Suppressor macrophage (primary cell): ENCODE results near the gene SMIM43.
"Not testable (repeated sequence)": the region's sequence is repeated elsewhere in the genome, so short reads cannot be mapped to it uniquely, and the experiment has no call there.

ENCODE experiments used
- DNase-seq, 4 experiments: peaks; one replicate each; pipeline ENCODE4 v3.0.0-alpha.2; 2020 to 2022

Gene SMIM43

DNA sequence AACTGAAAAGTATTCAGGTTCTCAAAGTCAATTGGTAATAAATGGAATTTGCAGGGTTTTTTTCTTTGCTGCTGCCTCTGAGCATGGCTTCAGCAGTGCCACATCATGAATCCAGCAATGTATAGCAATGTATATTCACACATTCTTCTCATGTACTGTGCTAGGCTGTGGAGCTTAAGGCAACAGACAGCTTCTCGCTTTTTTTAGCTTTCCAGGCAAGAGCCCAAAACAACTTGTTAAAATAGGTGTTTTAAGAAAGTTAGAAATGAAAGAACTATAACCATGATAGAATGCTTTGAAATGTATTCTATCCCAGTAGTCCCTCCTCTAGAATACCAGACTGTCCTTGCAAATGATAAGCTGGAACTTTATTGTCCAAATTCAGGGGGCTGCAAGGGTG lies 30.4 kb downstream of the SMIM43 start:
- DNase-seq, result no peak

DNA sequence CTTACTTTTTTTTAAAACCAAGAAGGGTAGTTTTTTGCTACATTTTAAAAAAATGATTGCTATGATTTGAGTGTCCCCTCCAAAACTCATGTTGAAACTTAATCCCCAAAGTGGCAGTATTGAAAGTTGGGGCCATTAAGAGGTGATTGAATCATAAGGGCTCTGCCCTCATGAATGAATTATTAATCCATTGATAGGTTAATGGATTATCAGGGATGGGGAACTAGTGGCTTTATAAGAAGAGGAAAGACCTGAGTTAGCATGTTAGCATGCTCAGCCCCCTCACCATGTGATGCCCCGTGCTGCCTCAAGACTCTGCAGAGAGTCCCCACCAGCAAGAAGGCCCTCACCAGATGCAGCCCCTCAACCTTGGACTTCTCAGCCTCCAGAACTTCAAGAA lies 31.0 kb downstream of the SMIM43 start:
- DNase-seq, result no peak

DNA sequence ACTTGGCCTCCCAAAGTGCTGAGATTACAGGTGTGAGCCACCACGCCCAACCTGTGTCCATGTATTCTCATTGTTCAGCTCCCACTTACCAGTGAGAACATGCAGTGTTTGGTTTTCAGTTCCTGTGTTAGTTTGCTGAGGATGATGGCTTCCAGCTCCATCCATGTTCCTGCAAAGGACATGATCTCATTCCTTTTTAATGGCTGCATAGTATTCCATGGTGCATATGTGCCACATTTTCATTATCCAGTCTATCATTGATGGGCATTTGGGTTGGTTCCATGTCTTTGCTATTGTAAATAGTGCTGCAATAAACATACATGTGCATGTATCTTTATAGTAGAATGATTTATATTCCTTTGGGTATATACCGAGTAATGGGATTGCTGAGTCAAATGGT lies 35.2 kb downstream of the SMIM43 start:
- DNase-seq, result not testable (repeated sequence)

DNA sequence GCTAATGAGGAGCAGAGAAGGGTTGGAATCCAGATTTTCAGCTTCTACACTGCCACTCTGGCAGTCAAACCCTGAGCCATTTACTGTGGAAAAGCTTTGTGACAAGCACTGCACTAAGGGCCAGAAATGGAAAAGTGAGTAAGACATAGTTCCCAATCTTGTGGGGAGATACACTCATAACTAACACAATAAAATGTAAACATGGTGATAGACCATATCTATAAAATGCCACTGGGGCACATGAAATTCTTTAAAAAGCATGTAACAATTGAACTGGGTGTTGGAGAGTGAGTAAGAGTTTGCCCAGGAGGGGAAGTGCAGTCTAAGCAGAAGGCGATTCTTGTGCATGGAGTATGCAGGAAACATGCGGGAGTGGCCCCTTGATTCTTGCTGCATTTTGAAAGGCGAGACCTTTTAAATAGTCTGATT lies 36.2 kb downstream of the SMIM43 start:
- no peak for DNase-seq

DNA sequence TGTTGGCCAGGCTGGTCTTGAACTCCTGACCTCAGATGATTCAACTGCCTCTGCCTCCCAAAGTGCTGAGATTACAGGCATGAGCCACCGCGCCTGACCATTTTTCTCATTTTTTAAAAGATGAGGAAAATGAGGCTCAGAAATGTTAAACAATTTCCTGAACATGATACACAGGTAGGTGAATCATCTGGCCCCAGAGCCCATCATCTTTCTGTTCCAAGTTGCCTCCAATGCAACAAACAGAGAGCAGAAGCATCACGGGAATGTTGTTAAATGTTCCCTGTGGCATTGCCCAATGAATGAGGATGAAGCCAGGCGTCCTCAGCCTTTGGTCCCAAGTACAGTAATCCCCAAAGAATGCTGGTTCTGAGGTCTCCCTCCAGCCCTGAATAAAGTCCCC lies 36.9 kb downstream of the SMIM43 start:
- no peak for DNase-seq

DNA sequence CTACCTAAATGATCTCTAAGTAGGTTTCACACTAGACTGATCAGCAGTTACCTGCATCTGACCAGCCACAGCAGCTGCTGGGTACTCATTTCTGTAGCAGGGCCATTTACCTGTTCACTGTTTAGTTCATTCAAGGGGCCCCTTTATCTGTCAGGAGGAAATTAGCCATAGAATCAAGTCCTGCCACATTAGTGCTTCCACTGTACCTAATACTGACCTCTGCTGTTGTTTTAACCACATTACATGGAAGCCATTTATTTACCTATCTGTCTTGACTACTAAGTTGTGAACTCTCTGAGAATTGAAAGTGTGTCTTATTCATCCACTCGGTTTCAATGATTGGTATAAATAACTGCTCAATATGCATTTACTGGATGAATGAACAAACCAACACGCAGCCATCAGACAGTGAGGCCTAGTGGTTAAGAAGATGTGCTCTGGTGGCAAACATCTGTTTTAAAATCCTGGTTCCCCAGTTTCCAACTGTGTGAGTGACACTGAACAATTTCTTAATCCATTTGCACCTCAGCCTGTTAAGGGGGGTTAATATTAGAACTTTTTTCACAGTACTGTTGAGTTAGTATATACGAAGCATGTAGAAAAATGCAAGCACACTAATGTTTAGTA lies 38.2 kb downstream of the SMIM43 start:
- DNase-seq, result peak; percentile 43 to 81 (median 73)

DNA sequence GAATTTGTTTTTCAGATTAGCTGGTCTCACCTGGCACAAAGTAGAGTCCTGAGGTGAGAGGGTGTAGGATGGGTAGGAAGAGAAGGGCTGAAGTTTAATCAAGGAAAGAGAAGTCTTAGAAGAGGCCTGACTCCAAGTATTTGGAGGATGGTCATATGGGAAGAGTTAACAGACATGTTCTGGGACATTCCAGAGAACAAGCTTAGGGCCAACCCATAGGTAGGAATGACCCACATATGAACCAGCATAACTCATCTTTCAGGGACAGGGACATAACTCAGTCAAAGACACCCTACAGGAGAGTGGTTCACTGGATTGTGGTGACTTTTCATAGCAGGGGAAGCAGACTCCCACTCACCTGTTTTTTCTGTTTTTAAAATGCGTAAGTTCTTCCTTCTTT lies 40.3 kb downstream of the SMIM43 start:
- DNase-seq, result no peak

DNA sequence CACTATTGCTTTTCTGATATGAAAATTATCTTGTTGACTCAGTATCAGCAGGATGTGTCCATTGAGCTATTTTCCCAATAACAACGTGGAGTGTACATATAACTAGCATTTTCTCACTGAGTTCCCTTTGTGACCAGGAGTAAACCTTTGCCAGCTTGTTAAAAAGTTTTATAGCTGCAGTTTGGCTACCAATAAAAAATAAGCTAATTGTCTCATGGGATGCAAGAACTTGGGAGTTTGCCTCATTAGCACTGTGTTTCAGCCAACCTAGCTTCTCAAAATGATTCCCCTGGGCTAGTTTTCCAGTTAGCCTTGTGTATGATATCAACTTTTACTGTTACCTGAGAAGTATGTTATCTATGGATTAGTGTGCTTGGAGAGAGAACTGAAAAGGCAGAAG lies 43.3 kb downstream of the SMIM43 start:
- no peak for DNase-seq

DNA sequence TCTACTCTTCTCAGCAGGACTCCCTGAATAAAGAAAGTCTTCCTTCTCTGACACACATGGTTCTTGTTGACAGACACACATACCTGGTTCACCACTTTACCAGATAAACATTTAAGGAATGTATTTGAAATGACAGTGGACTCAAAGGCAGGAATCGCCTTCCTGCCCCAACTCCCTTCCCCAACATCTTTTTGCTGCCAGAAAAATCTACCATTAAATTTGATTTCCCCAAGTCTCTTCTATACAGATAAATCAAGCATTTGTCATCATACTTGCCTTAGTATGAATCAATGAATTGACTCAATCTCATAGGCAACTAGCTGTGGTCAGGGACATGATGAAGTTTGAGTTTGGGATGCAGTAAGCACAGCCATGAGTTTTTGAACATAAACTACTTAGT lies 44.9 kb downstream of the SMIM43 start:
- no peak for DNase-seq

DNA sequence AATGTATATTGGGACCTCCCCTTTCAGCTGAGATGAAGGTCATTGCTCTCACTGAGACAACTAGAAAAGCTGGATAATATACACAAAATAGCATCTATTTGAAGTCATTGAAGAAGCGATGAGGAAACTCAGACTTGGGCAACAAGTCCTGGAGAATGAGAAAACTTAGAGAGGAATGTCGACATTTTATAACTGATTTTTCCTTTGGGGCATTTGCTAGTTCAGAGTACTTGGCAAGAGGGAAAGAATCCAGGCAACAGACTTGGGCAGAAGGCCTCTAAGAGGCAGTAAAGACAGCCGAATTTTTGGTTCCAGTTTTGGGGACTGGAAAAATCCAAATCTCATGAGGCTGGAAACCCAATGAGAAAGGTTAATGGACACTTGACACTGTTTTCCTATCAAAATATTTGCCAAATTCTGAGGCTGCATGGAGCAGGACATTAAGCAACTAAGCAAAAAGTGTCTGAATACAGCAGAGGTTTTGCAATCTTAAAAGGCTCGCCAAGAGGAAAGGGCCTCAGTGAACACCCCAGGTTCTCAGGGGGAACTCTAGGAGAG lies 47.2 kb downstream of the SMIM43 start:
- no peak for DNase-seq

DNA sequence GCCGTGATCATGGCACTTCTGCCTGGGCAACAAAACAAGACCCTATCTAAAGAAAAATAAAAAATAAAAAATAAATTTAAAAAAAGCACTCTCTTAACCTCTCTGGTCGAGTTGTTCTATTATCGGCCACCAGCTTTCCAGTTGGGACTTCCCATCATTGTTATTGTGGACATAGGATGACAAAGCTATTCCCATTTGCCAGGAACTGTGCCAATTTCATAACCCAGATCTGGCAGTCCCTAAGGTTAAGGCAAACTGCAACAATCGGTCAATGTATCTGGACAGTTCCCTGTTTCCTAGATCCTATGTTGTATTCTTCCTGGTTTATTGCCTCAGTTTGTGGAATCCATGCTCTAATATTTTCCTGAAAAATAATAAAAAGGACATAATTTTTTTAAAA lies 50.4 kb downstream of the SMIM43 start:
- DNase-seq, result no peak

DNA sequence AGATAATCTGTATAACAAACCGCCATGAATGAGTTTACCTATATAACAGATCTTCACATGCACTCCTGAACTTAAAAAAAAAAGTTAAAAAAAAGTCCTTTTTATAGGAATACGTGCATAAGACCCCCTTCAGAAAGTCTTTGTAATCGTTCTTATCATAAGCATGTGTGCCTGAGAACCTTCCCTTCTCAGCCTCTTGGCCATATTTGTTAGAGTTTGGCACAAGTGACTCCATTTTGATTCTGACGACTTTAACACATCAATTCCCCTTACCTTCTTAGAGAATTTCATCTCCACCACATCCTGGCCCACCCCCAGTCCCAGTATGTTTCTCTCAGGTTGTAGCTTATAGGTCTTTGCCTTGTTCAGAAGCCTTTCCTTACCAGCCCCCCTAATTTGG lies 52.2 kb downstream of the SMIM43 start:
- no peak for DNase-seq

DNA sequence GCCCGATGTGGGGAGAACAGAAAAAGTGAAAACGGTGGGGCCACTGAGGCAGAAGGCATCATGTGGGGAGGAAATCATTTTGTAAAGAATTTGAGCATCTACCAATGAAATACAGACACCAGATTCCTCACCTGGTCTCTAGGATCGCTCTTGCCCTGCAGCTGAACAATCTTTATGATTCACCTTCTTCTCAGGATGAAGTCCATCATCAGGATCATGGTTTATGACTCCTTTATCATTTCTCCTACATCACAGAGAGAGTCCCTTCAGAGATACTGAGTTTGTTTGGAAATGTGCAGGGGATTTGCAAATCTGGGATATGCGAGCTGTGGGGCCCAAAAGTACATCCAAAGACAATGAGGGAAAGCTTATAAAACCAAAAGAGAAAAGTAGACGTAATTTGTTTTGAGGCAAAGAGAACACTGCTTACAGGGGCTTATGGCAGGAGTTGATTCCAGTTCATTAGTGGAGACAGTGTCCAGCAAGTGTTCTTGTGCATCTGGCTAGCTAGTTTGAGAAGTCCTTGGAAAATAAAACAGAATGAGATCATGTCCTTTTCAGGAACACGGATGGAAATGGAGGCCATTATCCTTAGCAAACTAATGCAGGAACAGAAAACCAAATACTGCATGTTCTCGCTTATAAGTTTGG lies 52.8 kb downstream of the SMIM43 start:
- no peak for DNase-seq

DNA sequence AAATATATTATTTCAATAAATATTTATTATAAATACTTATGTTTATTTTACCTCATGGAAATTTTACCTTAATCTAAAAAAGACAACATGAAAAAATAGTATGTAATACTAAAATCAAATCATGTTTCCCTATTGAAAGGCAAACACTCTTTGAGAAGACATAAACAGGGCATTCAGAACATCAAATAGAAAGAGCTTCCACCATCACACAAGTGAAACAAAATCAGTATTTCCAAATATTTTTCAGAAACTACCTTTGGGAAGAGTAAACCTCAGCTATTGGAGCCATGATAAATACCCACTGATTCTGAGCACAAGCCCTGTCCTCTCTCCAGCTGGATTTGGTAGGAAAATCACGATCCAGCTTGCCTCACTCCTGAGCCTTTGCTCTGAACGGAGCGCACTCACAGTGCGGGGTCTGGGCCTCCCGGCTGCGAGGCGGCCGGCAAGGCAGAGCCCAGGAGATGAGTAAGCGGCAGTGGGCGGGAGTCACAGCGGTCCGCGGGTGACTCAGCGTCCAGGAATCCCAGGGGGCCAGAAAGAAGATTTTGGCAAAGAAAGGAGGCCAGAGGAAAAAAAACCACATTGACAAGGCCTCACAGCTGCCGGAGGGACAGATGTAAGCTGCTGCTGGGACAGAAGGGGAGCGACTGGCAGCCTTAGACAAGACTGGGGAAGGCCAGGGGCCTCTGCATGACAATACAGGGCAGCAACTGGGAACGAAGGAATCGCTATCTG lies 53.5 kb downstream of the SMIM43 start:
- peak; percentile 89 to 93 (median 92) for DNase-seq

DNA sequence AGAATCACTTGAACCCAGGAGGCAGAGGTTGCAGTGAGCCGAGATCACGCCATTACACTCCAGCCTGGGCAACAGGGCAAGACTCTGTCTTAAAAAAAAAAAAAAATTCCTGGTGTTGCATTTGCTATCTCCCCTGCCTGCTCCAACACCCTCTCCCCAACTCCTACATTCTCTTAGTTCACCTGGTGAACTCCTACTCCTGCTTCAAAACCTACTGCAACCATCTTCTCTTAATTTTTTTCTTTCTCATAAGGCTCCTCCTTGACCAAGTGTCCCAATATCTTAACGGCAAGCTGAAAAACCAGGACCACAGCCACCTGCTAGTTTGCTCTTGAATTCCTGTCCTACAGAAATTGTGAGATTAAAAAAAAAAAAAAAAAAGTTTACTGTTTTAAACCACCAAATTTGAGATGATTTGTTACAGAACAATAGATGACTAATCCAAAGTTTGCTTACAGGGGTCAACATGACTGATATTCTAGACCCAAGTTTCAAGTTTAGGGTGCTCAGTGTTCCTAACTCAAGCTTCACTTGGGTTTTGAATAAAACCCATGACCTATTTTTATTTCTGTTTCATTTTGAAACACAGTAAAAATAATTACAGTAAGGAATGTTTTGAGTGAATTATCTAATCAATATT lies 55.1 kb downstream of the SMIM43 start:
- DNase-seq, result no peak
